Globus pallidus (tissue), 1 donor: ENCODE results near the gene SPIB.
A peak's percentile ranks its signal among the peaks of the same experiment; 100 is the strongest.
"Not testable (repeated sequence)": the region's sequence is repeated elsewhere in the genome, so short reads cannot be mapped to it uniquely, and the experiment has no call there.

Source experiments
- DNase-seq: peaks from one replicate; pipeline ENCODE4 v3.0.0-alpha.2; 2015; ENCODE audit warnings: low spot score

Gene SPIB

GRCh38 chr19:50468818-50469217 is 50.1 kb downstream of the SPIB start:
- no peak for DNase-seq

DNA sequence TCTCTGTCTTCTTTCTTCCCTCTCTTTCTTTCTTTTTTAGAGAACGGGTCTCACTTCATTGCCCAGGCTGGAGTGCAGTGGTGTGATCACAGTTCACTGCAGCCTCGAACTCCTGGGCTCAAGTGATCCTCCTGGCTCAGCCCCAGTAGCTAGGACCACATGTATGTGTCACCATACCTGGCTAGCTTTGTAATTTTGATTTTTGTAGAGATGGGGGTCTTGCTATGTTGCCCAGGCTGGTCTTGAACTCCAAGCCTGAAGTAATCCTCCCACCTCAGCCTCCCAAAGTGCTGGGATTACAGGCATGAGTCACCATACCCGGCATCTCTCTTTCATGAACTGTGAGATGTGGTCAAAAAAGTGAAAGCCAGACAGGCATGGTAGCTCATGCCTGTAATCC is 54.6 kb downstream of the SPIB start:
- DNase-seq = not testable (repeated sequence)

DNA sequence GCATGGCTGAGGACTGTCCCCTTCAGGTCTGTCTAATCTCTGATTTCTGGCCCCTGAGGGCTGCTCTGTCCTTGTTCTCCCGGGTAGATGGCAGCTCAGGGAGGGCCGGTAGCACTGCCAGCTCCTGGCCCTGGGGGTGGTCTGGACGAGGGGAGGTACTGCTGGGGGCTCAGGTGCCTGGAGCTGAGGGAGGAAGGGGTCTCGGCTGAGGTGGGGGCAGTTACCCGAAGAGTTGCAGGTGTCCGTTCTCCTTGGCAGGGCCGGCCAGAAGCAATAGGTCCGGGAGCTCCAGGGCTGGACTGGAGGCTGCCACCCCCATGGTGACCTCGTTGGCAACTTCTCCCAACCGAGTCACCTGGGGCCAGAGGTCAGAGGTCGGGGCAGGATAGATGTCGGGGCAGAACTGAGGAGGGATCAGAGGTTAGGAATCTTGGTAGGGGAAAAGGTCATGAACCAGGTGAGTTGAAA is 56.4 kb downstream of the SPIB start:
- DNase-seq = no peak

GRCh38 chr19:50475736-50476223 is 57.0 kb downstream of the SPIB start:
- no peak for DNase-seq

DNA sequence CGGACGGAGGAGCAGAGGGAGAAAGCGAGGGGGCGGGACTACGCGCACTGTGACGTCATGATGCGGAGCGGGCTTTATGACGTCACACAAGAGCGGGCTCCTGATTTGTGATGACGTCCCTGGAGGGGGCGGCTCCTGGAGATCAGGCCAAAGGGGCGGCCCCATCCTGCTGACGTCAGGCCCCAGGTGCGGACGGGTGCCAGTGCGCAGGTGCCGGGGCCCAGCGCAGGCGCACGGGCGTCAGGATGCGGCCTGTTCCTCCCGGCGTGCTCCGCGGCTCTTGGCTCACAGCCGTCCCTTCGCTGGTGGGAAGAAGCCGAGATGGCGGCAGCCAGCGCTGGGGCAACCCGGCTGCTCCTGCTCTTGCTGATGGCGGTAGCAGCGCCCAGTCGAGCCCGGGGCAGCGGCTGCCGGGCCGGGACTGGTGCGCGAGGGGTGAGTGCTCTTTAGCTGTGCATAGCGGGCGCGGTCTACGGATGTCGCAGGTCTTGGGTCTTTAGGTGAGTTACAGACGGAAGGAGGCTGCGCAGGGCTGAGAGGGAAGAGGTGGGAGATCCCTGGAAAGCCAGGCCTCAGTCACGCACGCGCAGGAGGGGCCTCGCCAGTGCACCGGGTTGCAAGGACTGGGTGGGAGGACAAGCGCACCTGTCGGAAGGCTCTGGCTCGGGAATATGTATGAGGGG is 57.6 kb downstream of the SPIB start, which contains the start of the genes EMC10 and GARIN5A:
TSS of gene EMC10 (plus strand) at position 284 of the 683 bp plus-strand sequence. CDS start at position 322, 38 bp downstream.
TSS of gene GARIN5A (minus strand) at position 625 of the 683 bp plus-strand sequence. CDS start at position 165, 460 bp downstream.
- DNase-seq = peak; percentile 84

DNA sequence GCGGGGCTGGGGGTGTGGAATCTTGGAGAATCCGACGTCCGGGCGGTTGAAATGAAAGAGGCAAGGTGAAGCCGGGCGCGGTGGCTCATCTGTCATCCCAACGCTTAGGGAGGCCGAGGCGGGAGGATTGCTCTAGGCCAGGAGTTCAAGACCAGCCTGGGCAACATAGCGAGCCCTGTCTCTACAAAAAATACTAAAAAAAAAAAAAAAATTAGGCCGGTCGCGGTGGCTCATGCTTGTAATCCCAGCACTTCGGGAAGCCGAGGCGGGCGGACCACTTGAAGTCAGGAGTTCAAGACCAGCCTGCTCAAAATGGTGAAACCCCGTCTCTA is 58.1 kb downstream of the SPIB start:
- no peak for DNase-seq

- no peak for DNase-seq
These were observed 59.2 kb downstream of the SPIB start for GRCh38 chr19:50477751-50478515.

- no peak for DNase-seq
These were observed 60.4 kb downstream of the SPIB start for GRCh38 chr19:50478901-50479715.

- DNase-seq = no peak
These were observed 61.1 kb downstream of the SPIB start for GRCh38 chr19:50479761-50480251.

DNA sequence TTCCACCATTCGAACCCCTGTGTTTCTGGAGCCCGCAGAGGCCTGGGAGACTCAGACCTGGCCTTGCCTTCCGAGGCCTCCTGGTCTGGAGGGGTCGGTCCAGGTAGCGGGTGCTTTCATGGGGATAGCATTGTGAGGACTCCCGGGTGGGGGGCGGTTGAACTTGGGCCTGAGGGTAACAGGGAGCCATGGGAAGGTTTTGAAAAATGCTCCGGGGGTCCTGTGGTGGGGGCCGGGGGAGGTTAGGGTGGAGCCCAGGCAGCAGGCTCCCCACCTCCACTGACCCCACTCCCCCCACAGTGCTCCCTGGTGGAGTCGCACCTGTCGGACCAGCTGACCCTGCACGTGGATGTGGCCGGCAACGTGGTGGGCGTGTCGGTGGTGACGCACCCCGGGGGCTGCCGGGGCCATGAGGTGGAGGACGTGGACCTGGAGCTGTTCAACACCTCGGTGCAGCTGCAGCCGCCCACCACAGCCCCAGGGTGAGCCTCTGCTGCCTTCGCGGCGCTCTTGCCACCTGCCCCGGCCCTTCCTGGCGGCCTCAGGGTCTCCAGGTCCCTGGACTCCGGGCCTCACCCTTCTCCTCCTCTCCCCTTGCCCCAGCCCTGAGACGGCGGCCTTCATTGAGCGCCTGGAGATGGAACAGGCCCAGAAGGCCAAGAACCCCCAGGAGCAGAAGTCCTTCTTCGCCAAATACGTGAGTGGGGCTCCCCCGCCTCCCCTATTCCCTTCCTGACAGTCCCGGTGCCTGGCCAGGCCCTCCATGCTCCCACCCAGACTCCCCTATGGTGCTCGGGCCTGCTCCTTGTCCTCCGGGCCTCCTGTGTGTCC is 61.8 kb downstream of the SPIB start:
- DNase-seq = no peak
